ENCODE data around the gene LMOD3.

LMOD3 gene

GRCh38 chr3:69091389-69092029 is 30.9 kb downstream of the LMOD3 start:
- peaks cover 53 to 92% of the 10 kb centered on the region in 2 donors for H3K4me1 ChIP-seq (ENCODE audit: control insufficient read depth in 1 of 2, insufficient read depth in 2 of 2, low read length in 2 of 2)

GRCh38 chr3:69090021-69090420 is 32.4 kb downstream of the LMOD3 start:
- Histone ChIP-seq H3K9me3 (ENCODE audit: control insufficient read depth in 1 of 2, low read length in 2 of 2) (no peaks in the 10 kb centered on the region), H3K4me1 (ENCODE audit: control insufficient read depth in 1 of 2, insufficient read depth in 2 of 2, low read length in 2 of 2) (peaks cover 53 to 88% of the 10 kb centered on the region in 2 donors), H3K4me3 (ENCODE audit: low read depth in 1 of 2, low read length in 2 of 2) (no peak overlapping the region), H3K36me3 (ENCODE audit: control insufficient read depth in 1 of 2, insufficient read depth in 2 of 2, low read length in 2 of 2) (peaks cover 3% of the 10 kb centered on the region in 2 donors), H3K27me3 (ENCODE audit: low read depth, low read length) (no peaks in the 10 kb centered on the region), H3K27ac (ENCODE audit: low read length) (peak overlapping the region; percentile 61)

More at GRCh38 chr3:69091389-69092029, 30.9 kb downstream of the LMOD3 start:
- Histone ChIP-seq H3K9me3 (ENCODE audit: control insufficient read depth in 1 of 2, low read length in 2 of 2) (no peaks in the 10 kb centered on the region), H3K36me3 (ENCODE audit: control insufficient read depth in 1 of 2, insufficient read depth in 2 of 2, low read length in 2 of 2) (peaks cover 3% of the 10 kb centered on the region in 2 donors), H3K27me3 (ENCODE audit: low read depth, low read length) (no peaks in the 10 kb centered on the region), H3K4me3 (ENCODE audit: low read depth in 1 of 2, low read length in 2 of 2) (no peak overlapping the region), H3K27ac (ENCODE audit: low read length) (peak overlapping the region; percentile 72)

- Histone ChIP-seq H3K36me3 (ENCODE audit: control insufficient read depth in 1 of 2, insufficient read depth in 2 of 2, low read length in 2 of 2) (no peaks in the 10 kb centered on the region), H3K4me1 (ENCODE audit: control insufficient read depth in 1 of 2, insufficient read depth in 2 of 2, low read length in 2 of 2) (peaks cover 50 to 85% of the 10 kb centered on the region in 2 donors), H3K9me3 (ENCODE audit: control insufficient read depth in 1 of 2, low read length in 2 of 2) (no peaks in the 10 kb centered on the region), H3K4me3 (ENCODE audit: low read depth in 1 of 2, low read length in 2 of 2) (no peak overlapping the region), H3K27ac (ENCODE audit: low read length) (peak overlapping the region; percentile 42), H3K27me3 (ENCODE audit: low read depth, low read length) (no peaks in the 10 kb centered on the region)
Observed at GRCh38 chr3:69088063-69088462, 34.3 kb downstream of the LMOD3 start.

DNA sequence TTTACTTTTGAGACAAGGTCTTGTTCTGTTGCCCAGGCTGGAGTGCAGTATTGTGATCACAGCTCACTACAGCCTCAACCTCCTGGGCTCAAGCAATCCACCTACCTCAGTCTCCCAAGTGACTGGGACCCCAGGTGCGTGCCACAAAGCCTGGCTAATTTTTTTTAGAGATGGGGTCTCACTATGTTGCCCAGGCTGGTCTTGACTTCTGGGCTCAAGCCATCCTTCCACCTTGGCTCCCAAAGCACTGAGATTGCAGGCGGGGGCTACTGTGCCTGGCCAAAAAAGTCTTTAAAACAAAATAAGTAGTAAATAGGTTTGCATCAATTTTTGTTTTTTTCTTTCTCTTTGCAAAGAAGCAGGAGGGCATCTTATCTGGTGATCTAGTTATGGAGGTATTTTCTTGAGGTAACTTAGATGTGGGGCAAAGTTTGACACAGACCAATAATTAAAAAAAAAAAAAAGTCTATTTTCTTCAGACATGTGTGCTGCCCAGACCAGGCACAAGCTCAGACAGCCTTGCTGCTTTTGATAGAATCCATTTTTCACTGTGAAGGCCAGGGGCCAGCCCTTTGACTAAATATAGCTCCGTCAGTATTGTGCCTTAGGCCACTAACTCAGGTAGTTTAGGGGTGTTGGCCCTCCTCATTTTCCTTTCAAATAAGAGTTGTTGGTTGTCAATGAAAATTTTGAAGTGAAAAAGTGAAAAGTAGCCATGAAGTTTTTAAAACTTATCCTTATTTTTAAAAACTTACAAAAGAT is 35.2 kb downstream of the LMOD3 start:
- Histone ChIP-seq H3K4me1 (ENCODE audit: control insufficient read depth in 1 of 2, insufficient read depth in 2 of 2, low read length in 2 of 2) (peaks cover 45 to 79% of the 10 kb centered on the region in 2 donors), H3K36me3 (ENCODE audit: control insufficient read depth in 1 of 2, insufficient read depth in 2 of 2, low read length in 2 of 2) (no peaks in the 10 kb centered on the region), H3K9me3 (ENCODE audit: control insufficient read depth in 1 of 2, low read length in 2 of 2) (no peaks in the 10 kb centered on the region), H3K27me3 (ENCODE audit: low read depth, low read length) (no peaks in the 10 kb centered on the region), H3K4me3 (ENCODE audit: low read depth in 1 of 2, low read length in 2 of 2) (peak overlapping the region; percentile 41 to 43), H3K27ac (ENCODE audit: low read length) (peak overlapping the region; percentile 69)

DNA sequence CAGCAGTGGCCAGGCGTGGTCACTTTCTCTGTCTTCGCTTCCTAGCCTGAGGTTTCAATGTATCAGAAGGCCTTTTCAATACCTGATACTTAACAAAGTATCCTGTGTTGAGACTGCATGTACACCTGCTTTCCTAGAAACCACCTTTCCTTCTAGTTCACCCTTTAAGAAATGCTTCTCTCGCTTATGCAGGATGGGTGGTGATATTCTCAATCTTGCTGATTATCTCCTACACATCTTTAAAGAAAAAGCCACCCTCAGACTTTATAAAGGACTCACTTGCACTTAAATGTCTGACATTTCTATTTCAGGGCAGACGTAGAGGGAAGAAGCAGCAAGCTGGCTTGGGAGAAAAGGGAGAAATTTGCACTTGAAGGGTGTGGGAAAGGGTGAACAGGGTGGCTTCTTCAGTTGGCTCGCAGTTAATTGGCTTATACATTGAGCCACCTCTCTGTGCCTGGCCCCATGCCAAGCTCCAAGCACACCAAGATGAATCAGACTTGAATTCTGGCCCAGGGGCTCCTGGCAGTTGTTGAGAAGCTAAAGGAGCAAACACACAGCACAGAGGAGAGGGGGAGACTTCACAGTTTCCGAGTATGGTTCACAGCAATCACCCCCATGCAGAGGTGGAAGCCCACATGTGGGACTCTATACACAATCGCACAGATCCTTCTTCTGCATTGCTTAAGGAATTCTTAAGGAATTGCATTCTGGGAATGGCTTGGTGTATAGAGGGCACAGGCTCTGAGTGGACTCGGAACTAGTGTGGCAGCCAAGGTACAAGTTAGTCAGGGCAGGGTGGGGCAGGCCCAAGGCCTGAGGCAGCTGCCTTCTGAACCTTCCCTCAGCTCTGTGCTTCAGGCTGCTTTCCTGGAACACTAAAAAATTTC is 36.3 kb downstream of the LMOD3 start:
- Histone ChIP-seq H3K4me3 (ENCODE audit: low read depth in 1 of 2, low read length in 2 of 2) (peak overlapping the region; percentile 93 to 97), H3K4me1 (ENCODE audit: control insufficient read depth in 1 of 2, insufficient read depth in 2 of 2, low read length in 2 of 2) (peaks cover 42 to 68% of the 10 kb centered on the region in 2 donors)

GRCh38 chr3:69085168-69085832 is 37.1 kb downstream of the LMOD3 start:
- Histone ChIP-seq H3K9me3 (ENCODE audit: control insufficient read depth in 1 of 2, low read length in 2 of 2) (no peaks in the 10 kb centered on the region), H3K4me3 (ENCODE audit: low read depth in 1 of 2, low read length in 2 of 2) (peak overlapping the region; percentile 93 to 97), H3K27ac (ENCODE audit: low read length) (peak overlapping the region; percentile 97), H3K4me1 (ENCODE audit: control insufficient read depth in 1 of 2, insufficient read depth in 2 of 2, low read length in 2 of 2) (peaks cover 42 to 65% of the 10 kb centered on the region in 2 donors), H3K27me3 (ENCODE audit: low read depth, low read length) (no peaks in the 10 kb centered on the region), H3K36me3 (ENCODE audit: control insufficient read depth in 1 of 2, insufficient read depth in 2 of 2, low read length in 2 of 2) (no peaks in the 10 kb centered on the region)

More for the DNA sequence above, 36.3 kb downstream of the LMOD3 start:
- Histone ChIP-seq H3K27ac (ENCODE audit: low read length) (peak overlapping the region; percentile 97), H3K27me3 (ENCODE audit: low read depth, low read length) (no peaks in the 10 kb centered on the region), H3K36me3 (ENCODE audit: control insufficient read depth in 1 of 2, insufficient read depth in 2 of 2, low read length in 2 of 2) (no peaks in the 10 kb centered on the region), H3K9me3 (ENCODE audit: control insufficient read depth in 1 of 2, low read length in 2 of 2) (no peaks in the 10 kb centered on the region)

DNA sequence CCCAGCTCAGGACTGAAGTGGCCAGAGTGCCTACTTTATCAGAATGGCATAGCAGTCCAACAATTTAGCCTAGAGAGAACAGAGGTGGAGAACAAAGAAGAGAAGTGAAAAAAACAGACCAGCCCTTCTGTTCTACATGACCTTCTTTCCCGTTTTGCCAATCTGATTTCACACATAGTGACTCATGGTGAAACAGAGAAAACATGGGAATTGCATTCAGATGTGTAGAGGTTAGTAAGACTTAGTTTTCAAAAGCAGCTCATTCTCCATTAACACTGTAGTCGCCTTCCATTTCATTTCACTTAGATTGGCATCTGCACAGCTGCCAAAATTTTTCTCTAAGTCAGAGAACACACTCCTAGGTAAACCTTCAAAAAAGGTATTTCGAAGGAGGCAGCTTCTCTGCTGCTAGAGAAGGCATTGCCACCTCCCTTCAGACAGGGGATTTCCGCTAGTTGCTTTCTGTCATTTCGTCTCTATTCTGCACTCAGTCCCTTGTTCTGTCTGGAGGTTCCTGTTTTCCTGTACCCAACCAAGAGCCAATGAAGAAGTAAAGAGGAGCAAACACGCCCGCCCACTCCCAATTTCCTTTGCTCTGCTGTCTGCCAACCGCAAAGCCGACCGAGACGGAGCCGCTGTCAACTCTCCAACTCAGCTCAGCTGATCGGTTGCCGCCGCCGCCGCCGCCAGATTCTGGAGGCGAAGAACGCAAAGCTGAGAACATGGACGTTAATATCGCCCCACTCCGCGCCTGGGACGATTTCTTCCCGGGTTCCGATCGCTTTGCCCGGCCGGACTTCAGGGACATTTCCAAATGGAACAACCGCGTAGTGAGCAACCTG is 37.8 kb downstream of the LMOD3 start, which contains the start of gene ARL6IP5:
TSS of gene ARL6IP5 (plus strand) at position 612 of the 842 bp plus-strand sequence. CDS start at position 723, 111 bp downstream.
- no peaks in the 10 kb centered on the region for H3K36me3 ChIP-seq (ENCODE audit: control insufficient read depth in 1 of 2, insufficient read depth in 2 of 2, low read length in 2 of 2)
- no peaks in the 10 kb centered on the region for H3K27me3 ChIP-seq (ENCODE audit: low read depth, low read length)
- no peaks in the 10 kb centered on the region for H3K9me3 ChIP-seq (ENCODE audit: control insufficient read depth in 1 of 2, low read length in 2 of 2)
- peaks cover 40 to 57% of the 10 kb centered on the region in 2 donors for H3K4me1 ChIP-seq (ENCODE audit: control insufficient read depth in 1 of 2, insufficient read depth in 2 of 2, low read length in 2 of 2)
- H3K4me3 ChIP-seq (ENCODE audit: low read depth in 1 of 2, low read length in 2 of 2), result peak within 1 kb of the TSS; percentile 93 to 97
- H3K27ac ChIP-seq (ENCODE audit: low read length), result peak within 1 kb of the TSS; percentile 97

DNA sequence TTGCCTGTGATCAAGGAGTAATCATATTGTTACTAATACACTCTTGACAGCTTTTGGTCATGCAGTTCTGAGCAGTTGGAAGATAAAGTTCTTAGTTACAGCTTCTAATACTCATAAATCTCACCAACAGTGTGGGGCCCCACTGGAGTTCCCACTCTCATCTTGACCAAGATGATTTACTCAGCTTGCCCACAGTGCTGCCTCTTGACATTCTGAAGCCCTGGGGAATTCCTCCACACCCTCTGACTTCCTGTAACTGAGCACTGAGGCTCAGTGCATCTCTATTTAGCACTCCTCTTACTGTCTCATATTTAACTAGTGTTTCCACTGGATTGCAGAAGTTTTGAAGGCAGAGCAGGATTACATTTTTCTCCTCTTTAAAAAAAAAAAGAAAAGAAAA is 39.6 kb downstream of the LMOD3 start:
- no peaks in the 10 kb centered on the region for H3K36me3 ChIP-seq (ENCODE audit: control insufficient read depth in 1 of 2, insufficient read depth in 2 of 2, low read length in 2 of 2)
- H3K4me1 ChIP-seq (ENCODE audit: control insufficient read depth in 1 of 2, insufficient read depth in 2 of 2, low read length in 2 of 2), result peaks cover 31 to 56% of the 10 kb centered on the region in 2 donors
- H3K27ac ChIP-seq (ENCODE audit: low read length), result peak overlapping the region; percentile 97
- no peak overlapping the region for H3K4me3 ChIP-seq (ENCODE audit: low read depth in 1 of 2, low read length in 2 of 2)
- no peaks in the 10 kb centered on the region for H3K27me3 ChIP-seq (ENCODE audit: low read depth, low read length)
- no peaks in the 10 kb centered on the region for H3K9me3 ChIP-seq (ENCODE audit: control insufficient read depth in 1 of 2, low read length in 2 of 2)

DNA sequence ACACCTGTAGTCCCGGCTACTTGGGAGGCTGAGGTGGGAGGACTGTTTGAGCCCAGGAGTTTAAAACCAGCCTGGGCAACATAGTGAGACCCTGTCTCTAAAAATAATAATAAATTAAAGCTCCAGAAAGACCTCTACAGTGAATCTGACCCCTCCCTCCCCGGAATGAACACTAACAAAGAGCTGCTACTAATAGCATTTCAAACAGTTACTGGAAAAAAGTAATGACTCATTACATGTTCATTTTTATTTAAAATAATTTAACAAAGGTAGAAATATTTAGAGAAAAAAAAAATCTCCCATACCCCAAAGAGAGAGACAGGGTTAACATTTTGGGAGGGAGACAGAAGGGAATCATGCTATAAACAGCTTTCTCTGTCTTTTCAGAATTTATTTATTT is 40.0 kb downstream of the LMOD3 start:
- no peaks in the 10 kb centered on the region for H3K9me3 ChIP-seq (ENCODE audit: control insufficient read depth in 1 of 2, low read length in 2 of 2)

More for the DNA sequence above, 40.0 kb downstream of the LMOD3 start:
- Histone ChIP-seq H3K4me1 (ENCODE audit: control insufficient read depth in 1 of 2, insufficient read depth in 2 of 2, low read length in 2 of 2) (peaks cover 29 to 55% of the 10 kb centered on the region in 2 donors), H3K27ac (ENCODE audit: low read length) (peak overlapping the region; percentile 97), H3K4me3 (ENCODE audit: low read depth in 1 of 2, low read length in 2 of 2) (no peak overlapping the region), H3K36me3 (ENCODE audit: control insufficient read depth in 1 of 2, insufficient read depth in 2 of 2, low read length in 2 of 2) (no peaks in the 10 kb centered on the region), H3K27me3 (ENCODE audit: low read depth, low read length) (no peaks in the 10 kb centered on the region)

Data from muscle layer of duodenum (tissue), 2 donors.